ENCODE measurements around the gene CTNND2. TPM values are rescaled to one million over a fixed set of nuclear protein-coding genes. Genes with fewer than 3 reads are reported as not detected.
"Not testable (repeated sequence)": the region's sequence is repeated elsewhere in the genome, so short reads cannot be mapped to it uniquely, and the experiment has no call there.

Gene CTNND2
- polyA plus RNA-seq, 1 donor from 2014 or later = not detected

- Mint-ChIP-seq H3K4me3 (no peak overlapping the region), H3K27ac (no peak overlapping the region), H3K4me1 (no peaks in the 10 kb centered on the region), H3K36me3 (no peaks in the 10 kb centered on the region), H3K9me3 (no peaks in the 10 kb centered on the region), H3K27me3 (peaks cover 4% of the 10 kb centered on the region)
Measured at GRCh38 chr5:11363631-11364178, 540.5 kb downstream of the CTNND2 start.

- Mint-ChIP-seq H3K27me3 (peaks cover 4% of the 10 kb centered on the region), H3K4me3 (no peak overlapping the region), H3K36me3 (no peaks in the 10 kb centered on the region), H3K4me1 (no peaks in the 10 kb centered on the region), H3K27ac (no peak overlapping the region), H3K9me3 (peaks cover 0 to 2% (median 0%) of the 10 kb centered on the region in 3 donors)
Measured at GRCh38 chr5:11361768-11362167, 542.5 kb downstream of the CTNND2 start.

- H3K27me3 Mint-ChIP-seq = no peaks in the 10 kb centered on the region
- no peak overlapping the region for H3K4me3 Mint-ChIP-seq
- H3K36me3 Mint-ChIP-seq = no peaks in the 10 kb centered on the region
Measured at GRCh38 chr5:11357928-11358327, 546.3 kb downstream of the CTNND2 start.

DNA sequence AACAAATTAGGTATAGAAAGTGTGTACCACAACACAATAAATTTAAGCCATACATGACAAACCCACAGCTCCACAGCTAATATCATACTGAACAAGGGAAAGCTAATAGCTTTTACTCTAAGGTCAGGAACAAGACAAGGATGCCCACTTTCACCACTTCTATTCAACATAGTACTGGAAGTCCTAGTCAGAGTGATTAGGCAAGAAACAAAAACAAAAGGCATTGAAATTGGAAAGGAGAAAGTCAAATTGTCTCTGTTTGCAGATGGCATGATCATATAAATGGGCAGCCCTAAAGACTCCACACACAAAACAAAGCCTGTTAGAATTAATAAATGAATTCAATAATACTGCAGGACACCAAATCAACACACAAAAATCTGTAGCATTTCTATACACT is 548.8 kb downstream of the CTNND2 start:
- Mint-ChIP-seq H3K4me1 (no peaks in the 10 kb centered on the region), H3K36me3 (no peaks in the 10 kb centered on the region), H3K4me3 (no peak overlapping the region), H3K27ac (no peak overlapping the region), H3K27me3 (no peaks in the 10 kb centered on the region), H3K9me3 (peaks cover 3 to 12% (median 7%) of the 10 kb centered on the region in 3 donors)

More at GRCh38 chr5:11357928-11358327, 546.3 kb downstream of the CTNND2 start:
- Mint-ChIP-seq H3K4me1 (no peaks in the 10 kb centered on the region), H3K27ac (no peak overlapping the region), H3K9me3 (peaks cover 0 to 12% (median 7%) of the 10 kb centered on the region in 3 donors)

GRCh38 chr5:11346336-11346735 is 557.9 kb downstream of the CTNND2 start:
- H3K27ac Mint-ChIP-seq = no peak overlapping the region
- peaks cover 3% of the 10 kb centered on the region for H3K27me3 Mint-ChIP-seq
- H3K36me3 Mint-ChIP-seq = no peaks in the 10 kb centered on the region
- no peak overlapping the region for H3K4me3 Mint-ChIP-seq
- H3K9me3 Mint-ChIP-seq = peaks cover 0 to 3% (median 0%) of the 10 kb centered on the region in 3 donors
- H3K4me1 Mint-ChIP-seq = no peaks in the 10 kb centered on the region

- peaks cover 0 to 4% (median 0%) of the 10 kb centered on the region in 3 donors for H3K9me3 Mint-ChIP-seq
- no peak overlapping the region for H3K4me3 Mint-ChIP-seq
- no peaks in the 10 kb centered on the region for H3K36me3 Mint-ChIP-seq
- no peak overlapping the region for H3K27ac Mint-ChIP-seq
- peaks cover 0 to 6% (median 3%) of the 10 kb centered on the region in 3 donors for H3K4me1 Mint-ChIP-seq
- H3K27me3 Mint-ChIP-seq = no peaks in the 10 kb centered on the region
Measured at GRCh38 chr5:11335881-11336760, 568.1 kb downstream of the CTNND2 start.

GRCh38 chr5:11334404-11334803 is 569.8 kb downstream of the CTNND2 start:
- H3K9me3 Mint-ChIP-seq = peaks cover 0 to 4% (median 0%) of the 10 kb centered on the region in 3 donors
- H3K4me3 Mint-ChIP-seq = no peak overlapping the region
- H3K27ac Mint-ChIP-seq = no peak overlapping the region
- H3K36me3 Mint-ChIP-seq = no peaks in the 10 kb centered on the region
- no peaks in the 10 kb centered on the region for H3K27me3 Mint-ChIP-seq
- peaks cover 0 to 6% (median 3%) of the 10 kb centered on the region in 3 donors for H3K4me1 Mint-ChIP-seq

DNA sequence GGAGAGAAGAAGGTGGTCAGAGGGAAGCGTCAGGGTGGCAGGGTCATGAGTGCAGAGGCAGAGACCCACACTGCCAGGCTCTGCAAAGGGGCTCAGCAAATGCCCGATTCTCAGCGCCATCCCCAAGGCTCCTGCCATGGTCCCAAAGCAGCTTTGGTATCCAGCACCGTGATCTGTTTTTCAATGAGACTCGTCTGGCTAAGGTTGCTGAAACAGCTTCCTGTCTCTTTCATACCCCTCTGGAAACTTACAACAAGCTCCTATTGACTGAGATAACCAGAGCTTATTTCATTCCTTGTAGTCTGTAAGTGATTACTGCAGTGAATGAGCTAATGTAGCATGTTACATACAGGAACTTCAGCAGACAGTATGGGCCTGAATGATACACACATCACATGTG is 574.6 kb downstream of the CTNND2 start:
- H3K36me3 Mint-ChIP-seq = no peaks in the 10 kb centered on the region
- no peaks in the 10 kb centered on the region for H3K27me3 Mint-ChIP-seq
- H3K4me1 Mint-ChIP-seq = peaks cover 0 to 2% (median 0%) of the 10 kb centered on the region in 3 donors
- H3K9me3 Mint-ChIP-seq = peaks cover 0 to 2% (median 0%) of the 10 kb centered on the region in 3 donors
- H3K4me3 Mint-ChIP-seq = no peak overlapping the region
- H3K27ac Mint-ChIP-seq = no peak overlapping the region

GRCh38 chr5:11324521-11325289 is 579.5 kb downstream of the CTNND2 start:
- Mint-ChIP-seq H3K27me3 (peaks cover 5% of the 10 kb centered on the region), H3K4me3 (no peak overlapping the region), H3K27ac (no peak overlapping the region), H3K4me1 (no peaks in the 10 kb centered on the region), H3K9me3 (peaks cover 0 to 2% (median 0%) of the 10 kb centered on the region in 3 donors), H3K36me3 (no peaks in the 10 kb centered on the region)

DNA sequence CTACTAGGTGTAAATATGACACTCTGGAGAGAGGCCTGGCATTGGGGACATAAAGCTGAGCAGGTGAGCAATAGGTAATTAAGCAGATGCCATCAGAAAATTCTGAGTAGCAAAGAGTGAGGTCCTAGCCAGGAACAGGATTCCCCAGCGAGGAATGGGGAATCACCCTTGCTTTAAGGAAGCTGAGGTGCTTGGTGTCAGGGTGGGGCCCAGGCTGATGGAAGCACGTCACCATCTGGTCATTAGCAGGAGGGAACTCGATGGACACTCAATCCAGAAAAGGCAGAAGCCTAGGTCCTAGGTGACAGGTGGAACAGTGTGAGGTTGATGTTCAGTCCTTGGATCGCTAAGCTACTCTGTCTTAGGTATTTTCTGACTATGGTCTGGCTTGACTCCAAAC is 580.5 kb downstream of the CTNND2 start:
- Mint-ChIP-seq H3K27me3 (peaks cover 5% of the 10 kb centered on the region), H3K4me1 (no peaks in the 10 kb centered on the region), H3K36me3 (no peaks in the 10 kb centered on the region), H3K27ac (no peak overlapping the region), H3K9me3 (peaks cover 0 to 2% (median 0%) of the 10 kb centered on the region in 3 donors), H3K4me3 (no peak overlapping the region)

DNA sequence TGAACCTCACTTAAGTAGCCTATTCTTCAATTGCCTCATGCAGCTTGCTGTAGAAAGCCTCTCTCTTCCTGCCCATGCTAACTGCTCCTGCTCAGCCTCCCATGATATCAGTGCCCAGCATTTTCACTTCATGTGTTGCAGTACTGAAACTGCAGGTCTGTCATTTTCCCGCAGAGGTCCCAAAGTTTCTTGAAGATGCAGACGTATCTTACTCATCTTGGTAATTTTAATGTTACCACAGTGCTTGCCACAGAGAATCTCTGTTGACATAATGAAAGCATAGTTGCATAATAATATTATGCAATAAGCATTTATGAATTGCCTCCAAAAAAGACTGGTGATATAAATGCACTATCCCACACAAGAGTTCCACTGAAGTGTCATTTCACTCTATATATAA is 582.1 kb downstream of the CTNND2 start:
- Mint-ChIP-seq H3K4me1 (no peaks in the 10 kb centered on the region), H3K9me3 (peaks cover 0 to 2% (median 0%) of the 10 kb centered on the region in 3 donors), H3K4me3 (no peak overlapping the region), H3K27ac (no peak overlapping the region), H3K27me3 (peaks cover 6% of the 10 kb centered on the region), H3K36me3 (no peaks in the 10 kb centered on the region)

DNA sequence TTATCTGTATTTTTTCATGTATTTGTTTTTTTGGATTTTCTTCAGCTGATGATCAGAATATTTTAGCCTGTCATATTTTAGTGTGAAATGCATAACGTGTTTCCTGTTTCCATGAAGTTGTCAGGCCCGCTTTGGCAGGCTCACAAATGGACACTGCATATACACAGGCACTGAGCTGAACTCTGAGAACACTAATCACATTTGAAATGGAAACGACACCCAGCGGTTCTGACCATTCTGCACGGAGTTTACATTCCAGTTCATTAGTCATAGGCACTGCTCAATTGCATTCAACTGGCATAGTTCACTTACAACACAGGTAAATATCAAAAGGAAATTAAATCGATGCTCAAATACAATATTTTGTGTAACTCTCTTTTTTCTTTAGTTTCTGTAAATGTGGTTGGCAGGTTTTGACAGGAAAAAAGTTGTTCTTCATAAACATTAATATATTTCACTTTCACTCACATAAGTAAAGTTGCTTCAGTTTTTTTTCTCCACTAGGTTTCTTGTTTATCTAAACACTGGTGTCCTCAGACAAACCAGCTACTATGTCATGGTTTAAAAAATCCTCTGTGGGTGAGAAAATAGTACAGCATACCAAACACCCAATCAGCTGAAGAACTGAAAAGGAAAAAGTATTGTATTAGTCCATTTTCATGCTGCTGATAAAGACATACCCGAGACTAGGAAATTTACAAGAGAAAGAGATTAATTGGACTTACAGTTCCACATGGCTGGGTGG is 584.2 kb downstream of the CTNND2 start:
- H3K36me3 Mint-ChIP-seq = no peaks in the 10 kb centered on the region
- H3K9me3 Mint-ChIP-seq = no peaks in the 10 kb centered on the region
- H3K4me3 Mint-ChIP-seq = no peak overlapping the region
- peaks cover 6% of the 10 kb centered on the region for H3K27me3 Mint-ChIP-seq
- peak overlapping the region in 1 of 3 donors; percentile 39 for H3K27ac Mint-ChIP-seq
- no peaks in the 10 kb centered on the region for H3K4me1 Mint-ChIP-seq

- H3K4me3 Mint-ChIP-seq = peak overlapping the region in 1 of 4 donors; percentile 25
- not testable (repeated sequence) for H3K27ac Mint-ChIP-seq, H3K4me1 Mint-ChIP-seq, H3K9me3 Mint-ChIP-seq, H3K36me3 Mint-ChIP-seq, H3K27me3 Mint-ChIP-seq
Measured at GRCh38 chr5:11313694-11314093, 590.6 kb downstream of the CTNND2 start.

DNA sequence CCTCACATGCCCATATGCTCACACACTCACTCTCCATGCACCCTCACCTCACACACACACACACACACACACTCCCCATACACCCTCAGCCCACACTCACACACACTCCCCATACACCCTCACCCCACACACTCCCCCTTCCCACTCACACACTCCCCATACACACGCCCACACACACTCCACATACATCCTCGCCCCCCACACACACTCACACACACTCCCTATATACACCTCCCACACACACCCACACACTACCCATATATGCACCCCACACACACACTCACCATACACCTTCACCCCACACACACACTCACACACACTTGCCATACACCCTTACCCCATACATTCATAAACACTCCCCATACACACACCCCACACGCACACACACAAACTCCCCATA is 592.5 kb downstream of the CTNND2 start:
- Mint-ChIP-seq H3K9me3 (peaks cover 0 to 2% (median 0%) of the 10 kb centered on the region in 3 donors), H3K4me3 (no peak overlapping the region), H3K27ac (no peak overlapping the region), H3K36me3 (no peaks in the 10 kb centered on the region), H3K27me3 (no peaks in the 10 kb centered on the region), H3K4me1 (no peaks in the 10 kb centered on the region)
